DMS153 (cell line): Measurements from ENCODE around the gene ADGRB3.

Experiments
- DNase-seq: peaks from one replicate; lab custom pipeline; 2025; lab: John Stamatoyannopoulos, UW

The ADGRB3 gene

DNA sequence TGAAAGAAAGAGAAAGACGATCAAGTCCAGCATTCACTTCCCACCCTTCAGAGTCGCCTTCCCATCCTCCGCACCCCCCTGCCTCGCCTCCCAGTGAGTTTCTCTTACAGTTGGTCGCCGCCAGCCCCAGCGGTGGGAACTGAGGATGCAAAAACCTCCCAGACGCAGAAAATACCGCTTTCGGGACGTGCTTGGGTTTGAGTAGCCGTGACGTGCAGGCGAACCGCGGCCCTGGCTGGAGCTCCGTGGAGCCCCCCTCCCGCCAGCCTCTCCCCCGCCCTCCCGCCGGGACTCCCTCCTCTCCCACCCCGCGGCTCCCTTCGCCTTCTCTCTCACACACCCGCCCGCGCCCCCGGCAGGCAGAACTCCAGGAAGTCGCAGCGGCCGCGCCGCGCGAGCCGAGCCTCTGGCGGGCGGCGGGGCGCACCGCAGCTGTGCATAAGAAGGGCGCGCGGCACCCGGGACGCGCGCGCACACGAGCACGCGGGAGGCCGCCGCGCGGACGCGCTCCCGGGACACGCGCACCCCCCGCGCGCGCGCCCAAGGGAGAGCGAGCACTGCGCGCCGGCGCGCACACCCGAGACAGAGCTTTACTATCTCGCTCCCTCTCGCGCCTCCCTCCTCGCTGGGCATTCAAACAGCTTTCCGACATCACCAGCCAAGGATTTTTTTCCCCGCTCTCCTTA is at the start of gene ADGRB3:
ADGRB3 (plus strand) TSS at position 557 of the 686 bp plus-strand sequence. CDS start 3,394 bp downstream, outside the sequence.
- peak; percentile 92 for DNase-seq

DNA sequence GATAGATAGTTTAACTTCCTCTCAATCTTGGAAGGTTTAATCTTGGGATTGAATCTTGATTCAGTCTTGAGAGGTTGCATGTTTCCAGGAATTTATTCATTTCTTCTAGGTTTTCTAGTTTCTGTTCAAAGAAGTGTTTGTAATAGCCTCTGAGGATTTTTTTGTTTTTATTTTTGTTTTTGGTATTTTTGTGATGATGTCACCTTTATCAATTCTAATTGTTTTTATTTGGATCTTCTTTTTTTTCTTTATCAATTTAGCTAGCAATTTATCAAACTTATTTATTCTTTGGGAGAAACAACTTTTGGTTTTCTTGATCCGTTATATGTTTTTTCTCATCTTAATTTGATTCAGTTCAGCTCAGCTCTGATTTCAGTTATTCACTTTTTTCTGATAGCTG is 41.5 kb upstream of the ADGRB3 start:
- no peak for DNase-seq

DNA sequence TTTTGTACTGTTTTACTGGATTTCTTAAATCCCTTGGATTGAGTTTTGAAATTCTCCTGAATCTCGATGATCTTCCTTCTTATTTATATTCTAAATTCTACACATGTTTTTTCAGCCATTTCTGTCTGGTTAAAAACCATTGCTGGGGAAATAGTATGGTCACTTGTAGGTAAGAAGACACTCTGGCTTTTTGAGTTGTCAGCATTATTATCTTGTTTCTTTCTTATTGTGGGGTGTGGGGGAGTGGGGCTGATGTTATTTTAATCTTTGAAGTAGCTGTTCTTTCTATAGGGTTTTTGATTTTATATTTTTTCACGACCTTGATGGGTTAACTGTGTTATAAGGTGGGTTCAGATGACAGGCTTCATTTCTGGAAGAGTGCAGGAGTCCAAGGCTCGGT is 37.4 kb upstream of the ADGRB3 start:
- no peak for DNase-seq

DNA sequence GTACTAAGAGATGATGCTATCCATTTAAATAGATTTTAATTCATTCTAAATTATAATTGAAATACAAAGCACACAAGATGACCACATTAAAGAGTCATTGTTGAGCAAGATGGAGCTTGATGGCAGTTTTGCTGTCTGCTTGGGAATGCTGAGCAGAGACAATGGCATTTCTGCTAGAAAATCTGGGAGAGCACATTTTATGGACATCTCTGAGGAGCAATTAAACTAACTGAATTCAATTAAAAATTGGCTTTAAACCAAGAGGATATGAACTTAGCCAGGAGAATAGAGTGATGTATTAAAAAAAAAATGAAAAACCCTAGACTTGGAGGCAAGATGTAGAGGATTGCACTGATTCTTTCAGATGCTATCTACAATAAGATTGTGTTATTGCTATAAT is 19.1 kb upstream of the ADGRB3 start:
- no peak for DNase-seq

DNA sequence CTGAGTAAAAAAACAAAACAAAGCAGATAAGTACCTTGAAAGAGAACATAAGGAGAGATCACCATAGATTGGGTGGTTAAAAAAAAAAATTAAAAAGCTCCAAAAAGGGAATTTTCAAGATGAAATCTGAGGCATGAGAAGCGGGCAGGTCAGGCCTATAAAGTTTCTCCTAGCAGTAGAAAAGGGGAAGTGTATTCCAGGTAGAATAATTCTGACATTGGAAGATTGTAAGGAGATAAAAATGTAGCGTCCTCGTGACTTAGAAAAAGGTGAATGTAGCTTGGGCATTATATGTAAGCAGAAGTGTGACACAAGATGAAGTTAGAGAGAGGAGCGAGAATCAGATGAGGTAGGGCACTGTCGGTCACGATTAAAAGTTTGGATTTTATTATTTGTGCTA is 9.1 kb upstream of the ADGRB3 start:
- DNase-seq = no peak

DNA sequence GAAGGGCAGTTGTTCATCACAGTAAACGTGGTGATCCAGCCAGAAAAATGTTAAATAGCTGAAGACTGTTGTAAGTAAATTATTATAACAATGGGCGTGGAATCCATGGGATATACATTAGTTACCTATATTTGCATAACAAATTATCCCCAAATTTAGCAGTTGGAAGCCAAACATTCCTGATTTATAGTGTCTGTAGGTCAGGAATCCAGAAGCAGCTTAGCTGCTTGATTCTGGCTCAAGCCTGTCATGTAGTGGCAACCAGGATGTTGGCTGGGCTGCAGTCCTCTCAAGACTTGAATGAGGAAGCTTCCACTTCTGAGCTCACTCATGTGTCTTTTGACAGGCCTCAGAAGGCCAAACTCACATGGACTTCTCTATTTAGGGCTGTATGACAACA is 6.9 kb upstream of the ADGRB3 start:
- no peak for DNase-seq

DNA sequence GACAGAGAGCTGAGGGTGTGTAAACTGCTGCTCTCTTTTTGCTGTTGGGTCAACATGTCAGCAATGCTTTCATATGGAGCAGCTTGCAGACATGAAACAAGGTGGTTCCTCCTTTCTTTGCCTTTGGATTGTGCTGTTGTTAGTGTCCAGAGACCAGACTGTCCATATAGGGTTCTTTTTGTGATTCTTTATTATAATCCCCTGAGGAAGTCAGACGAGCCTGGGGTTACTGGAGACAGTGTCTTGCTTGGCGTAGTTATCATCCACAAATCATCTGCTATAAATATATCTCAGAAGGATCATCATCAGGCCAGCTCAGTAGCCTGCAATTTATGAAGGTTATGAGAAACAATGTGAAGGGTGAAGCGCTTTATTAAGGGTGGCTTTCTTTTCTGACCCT is 2.3 kb upstream of the ADGRB3 start:
- no peak for DNase-seq

DNA sequence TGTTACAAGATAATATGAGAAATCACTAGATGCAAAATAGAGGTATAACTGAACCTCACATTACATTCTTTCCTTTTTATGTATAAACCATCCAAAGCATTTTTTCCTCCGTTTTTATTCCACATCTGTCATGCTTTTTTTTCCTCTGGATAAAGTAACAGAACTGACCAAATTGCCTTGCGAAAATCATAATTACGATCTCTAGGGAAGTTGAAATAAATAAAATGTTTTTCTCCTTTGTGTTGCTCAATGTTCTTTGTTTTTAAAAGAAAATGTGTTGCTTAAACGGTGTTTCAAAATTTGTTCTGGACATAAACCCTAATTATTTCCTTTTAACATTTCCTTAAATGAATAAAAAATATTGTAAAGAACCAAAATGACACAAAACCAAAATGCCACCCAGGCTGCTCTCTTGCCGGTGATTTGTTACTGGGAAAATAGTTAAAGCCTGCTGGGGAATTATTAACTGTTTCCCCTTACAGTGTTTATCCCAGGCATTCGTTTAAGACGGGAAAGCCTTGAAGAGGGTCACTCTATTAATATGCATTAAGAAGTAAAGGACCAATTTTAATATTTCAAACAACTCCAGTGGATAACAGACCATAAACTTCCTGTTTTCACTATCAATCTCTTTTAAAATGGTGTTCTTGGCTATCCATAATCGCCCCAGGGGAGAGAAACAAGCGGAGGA is 1.7 kb upstream of the ADGRB3 start:
- DNase-seq = no peak

DNA sequence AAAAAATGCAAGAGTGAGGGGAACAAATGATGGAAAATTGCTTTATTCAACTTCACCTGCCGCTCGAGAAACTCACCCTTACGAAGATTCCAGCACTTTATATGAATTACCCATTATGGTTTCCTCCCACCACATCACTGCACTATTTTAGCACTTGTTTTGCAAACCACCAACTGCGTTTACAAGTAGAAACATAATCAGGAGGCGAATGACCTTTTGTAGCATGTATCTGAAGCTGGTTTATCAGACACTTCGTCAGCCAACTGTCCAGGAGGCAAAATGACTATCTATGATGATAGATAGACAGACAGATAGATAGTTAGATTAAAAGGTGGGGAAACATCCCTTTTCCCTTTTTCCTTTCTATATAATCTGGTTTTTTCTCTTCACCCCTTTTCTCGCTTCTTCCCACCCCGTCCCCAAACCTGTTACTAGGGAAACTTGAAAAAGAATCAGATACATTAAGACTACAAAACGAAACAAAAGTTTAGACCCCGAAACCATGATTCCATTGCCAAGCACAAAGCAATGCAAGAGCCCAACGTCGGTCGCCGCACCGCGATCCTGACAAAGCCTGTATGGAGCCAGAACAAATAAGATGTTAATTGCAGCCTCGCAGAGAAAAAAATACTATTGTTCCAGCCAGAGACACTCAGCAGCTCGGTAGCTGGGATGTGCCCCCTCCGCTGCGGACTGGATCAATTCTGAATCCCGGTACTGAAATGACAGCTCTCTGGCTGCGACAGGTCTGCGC is 933 bp upstream of the ADGRB3 start:
- DNase-seq = peak; percentile 19

DNA sequence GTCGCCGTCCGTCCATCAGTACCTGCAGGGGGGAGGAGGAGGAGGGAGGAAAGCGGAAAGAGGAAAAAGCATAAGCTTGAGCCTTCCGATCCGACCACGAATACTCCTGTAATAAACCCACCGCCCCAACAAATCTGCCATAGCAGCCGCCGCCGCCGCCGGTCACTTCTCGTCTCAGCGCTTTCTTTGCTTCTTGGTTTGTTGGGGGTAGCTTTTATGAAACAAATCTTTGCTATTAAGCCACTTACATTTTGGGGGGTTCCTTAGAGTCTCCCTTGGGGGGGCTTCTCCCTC is 277 bp downstream of the ADGRB3 start:
- no peak for DNase-seq

DNA sequence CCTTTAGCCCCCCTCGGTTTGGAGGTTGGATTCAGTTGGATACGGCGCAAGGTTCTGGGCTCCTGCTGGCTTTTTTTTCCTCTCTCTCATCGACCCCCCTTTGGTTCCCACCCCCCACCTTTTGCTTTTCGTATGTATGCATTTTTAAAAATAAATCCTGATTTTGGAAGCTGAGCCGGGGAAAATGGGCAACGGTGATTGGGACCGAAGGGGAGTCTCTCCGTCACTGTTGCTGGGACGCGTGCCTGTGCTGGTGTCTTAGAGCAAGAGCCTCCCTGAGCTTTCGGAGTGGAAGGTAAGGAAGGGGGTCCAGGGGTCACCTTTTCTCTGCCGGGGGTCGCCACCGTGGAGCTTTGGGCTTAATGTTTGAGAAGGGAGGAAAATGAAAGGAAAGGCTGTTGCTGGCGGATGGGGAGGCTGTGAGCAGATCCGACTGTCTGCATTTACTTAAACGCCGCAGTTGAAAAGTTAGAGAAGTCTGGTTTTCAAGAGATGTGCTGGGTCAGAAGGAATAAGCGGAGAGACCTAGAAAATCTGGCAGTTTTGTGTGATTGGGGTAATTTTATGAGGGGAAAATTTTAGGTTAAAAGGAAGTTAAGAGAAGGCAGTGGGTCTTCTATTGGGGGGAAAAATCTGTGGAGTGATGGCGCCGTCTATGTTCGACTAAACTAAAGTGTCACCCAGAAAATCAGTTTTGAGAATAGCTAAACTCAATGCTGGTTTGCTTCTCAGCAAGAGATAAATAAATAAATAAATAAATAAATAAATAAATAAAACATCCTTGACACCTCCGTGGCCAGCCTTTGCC is 828 bp downstream of the ADGRB3 start:
- peak; percentile 14 for DNase-seq

DNA sequence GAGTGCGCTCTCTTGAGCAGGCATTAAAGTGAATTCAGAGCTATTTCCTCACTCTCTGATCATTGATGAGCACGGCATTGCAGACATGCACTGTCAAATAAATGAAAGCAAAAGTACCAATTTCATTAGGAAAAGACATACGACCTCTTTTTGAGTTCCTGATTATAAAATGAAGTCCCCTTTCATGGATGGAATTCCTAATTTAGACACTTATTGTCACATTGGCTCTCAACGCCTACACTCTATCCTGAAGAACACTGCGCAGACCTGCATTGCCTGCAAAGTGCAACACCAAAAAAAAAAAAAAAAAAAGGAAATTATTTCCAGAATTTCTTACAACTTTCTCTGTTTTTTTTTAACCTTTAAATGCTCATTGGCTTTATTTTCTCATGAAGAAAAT is 1.6 kb downstream of the ADGRB3 start:
- DNase-seq = no peak

DNA sequence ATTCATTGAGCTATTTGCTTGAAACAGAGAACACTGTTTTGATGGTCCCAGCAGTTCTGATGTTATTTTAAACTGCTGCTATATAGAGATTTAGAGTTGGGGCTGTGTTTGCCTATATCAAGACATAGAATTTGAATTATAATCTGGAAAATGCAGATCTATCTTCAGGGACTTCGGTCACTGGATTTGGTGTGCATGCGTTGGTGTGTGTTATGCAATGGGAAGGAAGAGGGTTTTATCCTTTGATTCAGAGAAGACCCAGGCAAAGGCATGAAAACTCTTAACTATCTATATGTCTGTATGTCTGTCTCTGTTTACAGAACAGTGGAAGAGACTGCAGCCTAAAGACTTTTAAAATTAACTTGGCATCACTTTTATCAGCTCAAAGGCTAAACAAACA is 2.0 kb downstream of the ADGRB3 start:
- no peak for DNase-seq

DNA sequence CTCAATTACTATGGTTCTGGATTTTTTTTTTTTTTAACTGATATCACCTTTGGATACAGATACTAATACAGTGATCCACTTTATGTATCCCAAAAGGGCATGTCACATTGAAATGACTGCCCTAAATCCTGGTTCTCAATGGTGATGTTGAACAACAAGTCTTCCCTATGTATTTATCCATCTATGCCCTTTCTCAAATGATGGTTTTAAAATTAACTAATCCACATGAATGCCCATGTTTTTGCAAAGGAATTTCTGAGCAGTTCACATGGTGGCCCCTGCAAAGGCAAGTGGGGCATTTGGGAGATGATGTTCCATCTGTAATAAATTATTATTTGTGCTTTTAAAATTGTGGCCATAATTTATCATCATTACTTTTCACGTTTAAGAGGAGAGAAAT is 2.7 kb downstream of the ADGRB3 start:
- DNase-seq = no peak

DNA sequence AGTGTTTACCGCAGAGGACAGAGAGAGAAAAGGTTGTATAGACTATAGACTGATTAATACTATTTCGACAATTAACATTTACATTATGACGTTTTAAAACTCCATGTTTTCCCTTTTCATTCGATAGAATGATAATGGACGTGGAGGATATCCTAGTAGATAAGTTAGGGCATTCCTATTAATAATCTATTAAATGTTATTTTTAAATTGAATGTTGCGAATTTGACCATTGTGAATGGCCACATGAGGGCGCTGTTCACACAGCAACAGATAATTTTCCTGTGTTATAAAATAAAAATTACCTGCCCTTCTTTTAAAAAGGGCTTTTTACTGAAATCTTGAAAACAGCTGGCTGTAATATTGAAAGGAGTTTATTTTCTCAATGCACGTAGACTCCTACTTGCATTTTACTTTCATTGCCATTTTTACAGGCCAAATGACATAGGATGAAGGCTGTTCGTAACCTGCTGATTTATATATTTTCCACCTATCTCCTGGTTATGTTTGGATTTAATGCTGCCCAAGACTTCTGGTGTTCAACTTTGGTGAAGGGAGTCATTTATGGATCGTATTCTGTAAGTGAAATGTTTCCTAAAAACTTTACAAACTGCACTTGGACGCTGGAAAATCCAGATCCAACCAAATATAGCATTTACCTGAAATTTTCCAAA is 3.3 kb downstream of the ADGRB3 start:
- DNase-seq = no peak

DNA sequence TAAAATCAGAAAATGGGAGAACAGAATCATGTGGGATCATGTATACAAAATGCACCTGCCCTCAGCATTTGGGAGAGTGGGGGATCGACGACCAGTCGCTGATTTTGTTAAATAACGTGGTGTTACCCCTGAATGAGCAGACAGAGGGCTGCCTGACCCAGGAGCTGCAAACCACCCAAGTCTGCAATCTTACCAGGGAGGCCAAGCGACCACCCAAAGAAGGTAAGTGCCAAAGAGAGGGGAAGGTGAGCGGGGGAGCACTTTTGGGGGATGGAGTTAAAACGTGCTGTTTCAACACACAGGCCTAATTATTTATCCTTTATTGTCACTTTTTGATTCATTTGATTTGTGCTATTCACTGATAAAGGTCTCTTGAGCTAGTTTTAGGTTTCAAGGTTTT is 4.1 kb downstream of the ADGRB3 start:
- no peak for DNase-seq

DNA sequence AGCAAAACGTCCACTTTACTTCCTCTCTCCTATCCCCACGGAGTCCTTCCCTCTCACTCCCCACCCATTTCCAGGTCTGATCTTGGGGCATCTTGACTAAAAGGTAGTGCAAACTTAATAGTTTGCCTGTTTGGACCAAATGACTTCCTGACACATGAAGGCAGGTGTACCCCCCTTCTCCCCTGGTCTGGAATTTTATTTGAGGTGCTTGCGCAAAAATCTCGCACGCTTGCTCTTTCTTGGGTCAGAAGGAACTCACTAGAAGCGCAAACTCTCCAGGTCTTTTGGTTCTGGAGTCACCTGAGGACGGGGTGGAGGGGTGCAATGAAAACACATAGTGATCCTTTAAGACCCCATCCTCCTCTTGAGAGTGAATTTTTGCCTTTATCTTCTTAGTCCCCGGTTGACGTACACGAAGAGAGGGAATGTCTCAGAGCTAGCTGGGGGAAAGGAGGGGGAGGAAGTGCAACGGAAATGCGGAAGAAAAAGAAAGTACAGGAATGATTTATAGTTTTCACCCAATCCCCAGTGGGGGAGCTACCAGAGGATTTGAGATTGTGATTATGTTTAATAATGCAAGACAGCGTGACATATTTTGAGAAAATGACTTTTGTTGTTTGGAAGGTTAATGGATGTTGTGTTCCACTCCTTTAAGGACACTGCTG is 4.9 kb downstream of the ADGRB3 start:
- DNase-seq = no peak

DNA sequence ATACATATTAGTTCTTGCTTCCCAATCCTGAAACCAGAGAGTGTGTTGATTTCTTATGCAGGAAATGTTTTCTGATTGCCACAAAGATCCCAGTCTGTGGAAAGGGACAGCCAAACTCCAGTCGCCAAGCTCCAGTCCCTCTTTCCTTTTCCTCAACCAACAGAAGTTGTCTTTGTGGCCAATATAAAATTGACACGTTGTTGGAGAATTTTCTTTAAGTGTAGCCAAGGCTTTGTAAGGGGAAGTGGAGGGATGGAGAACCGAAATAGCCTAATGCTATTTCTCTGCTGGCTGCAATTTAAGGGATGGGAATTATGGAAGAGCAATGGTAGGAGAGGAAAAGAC is 5.4 kb downstream of the ADGRB3 start:
- DNase-seq = no peak

DNA sequence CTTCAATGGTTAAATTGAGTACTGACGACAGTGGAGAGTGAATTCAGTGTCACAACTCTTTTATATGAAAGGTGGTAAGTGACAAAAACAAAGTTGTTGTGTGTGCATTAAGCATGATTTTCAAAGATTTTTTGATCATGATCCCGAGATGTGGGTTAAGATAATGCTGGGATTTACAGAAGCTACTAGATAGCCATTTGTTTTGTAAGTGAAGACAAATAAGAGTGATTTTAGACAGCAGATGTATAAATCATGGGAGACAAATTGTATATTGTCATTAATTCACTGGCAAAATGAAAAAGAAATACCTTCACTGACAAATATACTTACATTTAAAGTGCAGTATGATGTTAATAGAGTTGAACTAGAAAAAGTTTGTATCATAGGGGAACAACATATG is 6.1 kb downstream of the ADGRB3 start:
- no peak for DNase-seq

DNA sequence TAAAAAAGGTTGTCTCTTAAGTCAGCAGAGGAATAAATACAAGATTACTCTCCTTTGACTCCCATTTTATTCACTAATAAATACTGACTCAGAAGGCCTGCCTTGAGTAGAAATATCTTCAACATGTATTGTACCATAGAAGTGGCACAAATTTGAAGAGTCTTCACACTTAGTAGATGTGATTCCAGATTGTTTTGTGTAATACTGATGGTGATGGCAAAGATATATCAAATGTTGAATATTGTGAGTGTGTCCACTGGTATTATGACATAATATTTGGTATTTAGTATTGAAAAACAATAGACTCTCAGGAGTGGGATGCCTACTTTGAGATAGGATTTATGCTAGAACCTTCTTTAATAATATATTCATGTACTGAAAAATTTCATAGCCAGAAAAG is 7.0 kb downstream of the ADGRB3 start:
- DNase-seq = no peak

DNA sequence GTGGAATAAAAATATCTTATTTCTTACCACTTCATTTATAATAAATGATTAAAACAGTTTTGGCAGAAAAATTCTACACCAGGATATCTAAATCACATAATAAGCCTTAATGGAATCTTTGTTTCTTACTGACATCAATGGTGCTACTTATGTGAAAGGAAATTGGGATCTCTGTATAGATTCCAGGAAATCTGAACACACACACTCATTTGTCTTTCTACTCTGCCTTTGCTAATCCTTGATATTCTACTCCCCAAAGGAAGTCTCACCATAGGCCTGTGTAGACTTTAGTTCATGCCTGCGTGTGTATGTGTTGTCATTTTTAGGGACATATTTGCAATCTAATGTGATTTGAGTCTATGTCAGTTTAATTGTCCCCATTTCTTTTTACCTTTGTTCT is 7.9 kb downstream of the ADGRB3 start:
- DNase-seq = no peak

DNA sequence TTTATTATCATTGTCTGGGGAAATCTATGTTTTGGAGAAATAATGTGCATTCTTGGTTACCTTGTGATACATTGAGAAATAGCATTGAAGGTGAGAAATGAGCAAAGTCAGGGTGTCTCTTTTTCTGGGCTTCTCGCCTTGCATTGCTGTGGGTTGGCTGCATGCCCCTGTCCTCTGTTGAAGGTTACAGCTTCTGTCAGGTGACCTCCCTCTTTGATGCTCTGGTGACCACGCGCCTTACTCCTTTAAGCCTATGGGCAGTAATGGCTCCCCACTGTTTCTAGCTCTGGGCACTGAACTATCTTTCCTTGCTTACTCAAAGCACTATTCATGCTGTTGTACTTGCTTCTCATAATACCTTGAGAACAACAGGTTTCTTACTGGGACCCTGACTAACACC is 14.6 kb downstream of the ADGRB3 start:
- no peak for DNase-seq
